ENCODE data around the gene ANKS6. TPM values are rescaled to one million over a fixed set of nuclear protein-coding genes. Genes with fewer than 3 reads are reported as not detected.

ANKS6 gene
- total RNA-seq, 2 donors from 2014 or later = 3.3 to 8.7 TPM

- Histone ChIP-seq H3K27me3 (no peaks in the 10 kb centered on the region), H3K27ac (no peak overlapping the region), H3K4me3 (no peak overlapping the region), H3K36me3 (no peaks in the 10 kb centered on the region), H3K9me3 (no peaks in the 10 kb centered on the region), H3K4me1 (peaks cover 0 to 3% of the 10 kb centered on the region in 2 donors)
- DNase-seq (ENCODE audit: low spot score) = no peak
- no peak for TF ChIP-seq CTCF (IDR thresholded peaks at IDR 0.05)
Observed at GRCh38 chr9:98838155-98838867, 42.0 kb upstream of the ANKS6 start.

GRCh38 chr9:98837516-98837915 lies 41.2 kb upstream of the ANKS6 start:
- DNase-seq (ENCODE audit: low spot score) = no peak
- Histone ChIP-seq H3K4me1 (peaks cover 0 to 7% of the 10 kb centered on the region in 2 donors), H3K9me3 (no peaks in the 10 kb centered on the region), H3K27ac (no peak overlapping the region), H3K4me3 (no peak overlapping the region), H3K27me3 (no peaks in the 10 kb centered on the region), H3K36me3 (no peaks in the 10 kb centered on the region)
- no peak for TF ChIP-seq CTCF (IDR thresholded peaks at IDR 0.05)

- Histone ChIP-seq H3K4me3 (no peak overlapping the region), H3K4me1 (peaks cover 0 to 7% of the 10 kb centered on the region in 2 donors), H3K27ac (no peak overlapping the region), H3K9me3 (no peaks in the 10 kb centered on the region), H3K36me3 (no peaks in the 10 kb centered on the region), H3K27me3 (no peaks in the 10 kb centered on the region)
- DNase-seq (ENCODE audit: low spot score) = no peak
- TF ChIP-seq CTCF (IDR thresholded peaks at IDR 0.05) = no peak
Observed at GRCh38 chr9:98836206-98836605, 39.9 kb upstream of the ANKS6 start.

- Histone ChIP-seq H3K4me3 (no peak overlapping the region), H3K27ac (no peak overlapping the region), H3K9me3 (no peaks in the 10 kb centered on the region), H3K27me3 (no peaks in the 10 kb centered on the region), H3K36me3 (no peaks in the 10 kb centered on the region), H3K4me1 (peaks cover 0 to 7% of the 10 kb centered on the region in 2 donors)
- TF ChIP-seq CTCF (IDR thresholded peaks at IDR 0.05) = no peak
- no peak for DNase-seq (ENCODE audit: low spot score)
Observed at GRCh38 chr9:98834386-98834785, 38.0 kb upstream of the ANKS6 start.

- peaks cover 0 to 7% of the 10 kb centered on the region in 2 donors for H3K4me1 ChIP-seq
- no peak overlapping the region for H3K27ac ChIP-seq
- H3K4me3 ChIP-seq = no peak overlapping the region
- no peaks in the 10 kb centered on the region for H3K27me3 ChIP-seq
- no peak for DNase-seq (ENCODE audit: low spot score)
- H3K36me3 ChIP-seq = no peaks in the 10 kb centered on the region
- no peaks in the 10 kb centered on the region for H3K9me3 ChIP-seq
- no peak for TF ChIP-seq CTCF (IDR thresholded peaks at IDR 0.05)
Observed at GRCh38 chr9:98833090-98833956, 37.0 kb upstream of the ANKS6 start.

All from right atrium auricular region (tissue), 2 donors.